Keratinocyte (primary cell): ENCODE results near the gene NHERF2. TPM values are rescaled to one million over a fixed set of nuclear protein-coding genes. Genes with fewer than 3 reads are reported as not detected.

Source experiments
- DNase-seq: peaks from one replicate; pipeline ENCODE4 v3.0.0-alpha.2; 2011; ENCODE audit warnings: low read depth, missing footprints, low spot score
- FAIRE-seq: peaks from 2 replicates; lab custom pipeline; 2011; peaks lifted over from hg19 to GRCh38; lab: Jason Lieb, UNC
- H2AFZ ChIP-seq: 2 replicates; pipeline ENCODE4 v1.6.0; 2012; ENCODE audit warnings: low read length, control low read depth, inconsistent platforms; ENCODE audit not compliant: control insufficient read depth
- H3K27ac ChIP-seq: 2 replicates; pipeline ENCODE4 v1.5.1; 2011; ENCODE audit warnings: low read length; ENCODE audit not compliant: control insufficient read depth, insufficient read depth
- H3K27me3 ChIP-seq: 3 replicates; pipeline ENCODE4 v1.6.0; 2011; ENCODE audit warnings: low read length; ENCODE audit not compliant: control insufficient read depth, insufficient read depth; ENCODE audit errors: extremely low read depth
- H3K36me3 ChIP-seq, 2 experiments: 2 replicates in 1 of 2; 3 replicates in 1 of 2; pipeline ENCODE4 v1.5.1; 2011; ENCODE audit warnings: low read length in 2 of 2, mild to moderate bottlenecking in 1 of 2; ENCODE audit not compliant: control insufficient read depth in 2 of 2, insufficient read depth in 2 of 2; ENCODE audit errors: extremely low read depth in 1 of 2
- H3K4me1 ChIP-seq: 3 replicates; pipeline ENCODE4 v1.5.1; 2011; ENCODE audit warnings: low read length; ENCODE audit not compliant: control insufficient read depth, insufficient read depth; ENCODE audit errors: extremely low read depth
- H3K4me2 ChIP-seq: 3 replicates; pipeline ENCODE4 v1.6.0; 2011; ENCODE audit warnings: low read depth, low read length; ENCODE audit not compliant: control insufficient read depth, insufficient read depth; ENCODE audit errors: extremely low read depth
- H3K4me3 ChIP-seq, 3 experiments: fragments of 200-600 bp in 1 of 3; sonication (generic) in 1 of 3; 2 replicates in 2 of 3; 3 replicates in 1 of 3; pipeline ENCODE4 v1.5.1; 2011 to 2016; ENCODE audit warnings: low read length in 3 of 3, mild to moderate bottlenecking in 3 of 3, control low read depth in 2 of 3, inconsistent platforms in 1 of 3, low read depth in 1 of 3, mixed read lengths in 1 of 3, mixed run types in 1 of 3, moderate library complexity in 1 of 3; ENCODE audit not compliant: control insufficient read depth in 2 of 3, insufficient read depth in 2 of 3; ENCODE audit errors: extremely low read depth in 1 of 3
- H3K79me2 ChIP-seq: 2 replicates; pipeline ENCODE4 v1.6.0; 2012; ENCODE audit warnings: low read length; ENCODE audit not compliant: control insufficient read depth, insufficient read depth
- H3K9ac ChIP-seq: 3 replicates; pipeline ENCODE4 v1.6.0; 2011; ENCODE audit warnings: low read length; ENCODE audit not compliant: control insufficient read depth, insufficient read depth; ENCODE audit errors: extremely low read depth
- H3K9me1 ChIP-seq: 3 replicates; pipeline ENCODE4 v1.6.0; 2011; ENCODE audit warnings: low read length; ENCODE audit not compliant: control insufficient read depth, insufficient read depth; ENCODE audit errors: extremely low read depth
- H3K9me3 ChIP-seq: 2 replicates; pipeline ENCODE4 v1.5.1; 2012; ENCODE audit warnings: low read depth, low read length; ENCODE audit not compliant: control insufficient read depth
- H4K20me1 ChIP-seq: 3 replicates; pipeline ENCODE4 v1.6.0; 2011; ENCODE audit warnings: low read length; ENCODE audit not compliant: control insufficient read depth, insufficient read depth; ENCODE audit errors: extremely low read depth
- EZH2 ChIP-seq: IDR thresholded peaks from one replicate; pipeline ENCODE4 v1.6.1; 2012; ENCODE audit warnings: inconsistent platforms, mild to moderate bottlenecking, low read length, moderate library complexity
- dilution Hi-C: fragments of 300-500 bp; cut with MboI; formaldehyde crosslinking; loops from one replicate; pipeline ENCODE4 v1.7.0; 2020; ENCODE audit warnings: low sequenced_read_pairs; ENCODE audit not compliant: extremely low pct_ligation_motif_present
- polyA plus RNA-seq, 5 experiments: library from polyadenylated mRNA; depleted of rRNA in 3 of 5; stranded (reverse) in 3 of 5; stranded (forward) in 1 of 5; unstranded in 1 of 5; fragments of >200 nt; gene quantifications; 1 replicate in 1 of 5; 2 replicates in 3 of 5; 3 replicates in 1 of 5; pipeline versions ENCODE4 v1.2.1 to v1.2.3, GENCODE V29; 2011 to 2012; ENCODE audit warnings: missing spikeins in 2 of 5, low read depth in 1 of 5, low replicate concordance in 1 of 5
- TF ChIP-seq, protein P1 (sequence below), 3 experiments: IDR thresholded peaks in 1 of 3; conservative IDR thresholded peaks in 1 of 3; optimal IDR thresholded peaks in 1 of 3; 2 replicates in 2 of 3; 3 replicates in 1 of 3; pipeline versions ENCODE3 to v1.5.1; 2011; ENCODE audit warnings: low read length in 3 of 3, mild to moderate bottlenecking in 3 of 3, moderate library complexity in 2 of 3, control low read depth in 1 of 3, inconsistent platforms in 1 of 3; ENCODE audit not compliant: insufficient read depth in 2 of 3; ENCODE audit errors: extremely low read depth in 1 of 3

NHERF2 gene
- polyA plus RNA-seq, 1 donor (not counting 4 experiments of a cell fraction or from before 2014, with no cell fraction given) = 5.9 TPM

DNA sequence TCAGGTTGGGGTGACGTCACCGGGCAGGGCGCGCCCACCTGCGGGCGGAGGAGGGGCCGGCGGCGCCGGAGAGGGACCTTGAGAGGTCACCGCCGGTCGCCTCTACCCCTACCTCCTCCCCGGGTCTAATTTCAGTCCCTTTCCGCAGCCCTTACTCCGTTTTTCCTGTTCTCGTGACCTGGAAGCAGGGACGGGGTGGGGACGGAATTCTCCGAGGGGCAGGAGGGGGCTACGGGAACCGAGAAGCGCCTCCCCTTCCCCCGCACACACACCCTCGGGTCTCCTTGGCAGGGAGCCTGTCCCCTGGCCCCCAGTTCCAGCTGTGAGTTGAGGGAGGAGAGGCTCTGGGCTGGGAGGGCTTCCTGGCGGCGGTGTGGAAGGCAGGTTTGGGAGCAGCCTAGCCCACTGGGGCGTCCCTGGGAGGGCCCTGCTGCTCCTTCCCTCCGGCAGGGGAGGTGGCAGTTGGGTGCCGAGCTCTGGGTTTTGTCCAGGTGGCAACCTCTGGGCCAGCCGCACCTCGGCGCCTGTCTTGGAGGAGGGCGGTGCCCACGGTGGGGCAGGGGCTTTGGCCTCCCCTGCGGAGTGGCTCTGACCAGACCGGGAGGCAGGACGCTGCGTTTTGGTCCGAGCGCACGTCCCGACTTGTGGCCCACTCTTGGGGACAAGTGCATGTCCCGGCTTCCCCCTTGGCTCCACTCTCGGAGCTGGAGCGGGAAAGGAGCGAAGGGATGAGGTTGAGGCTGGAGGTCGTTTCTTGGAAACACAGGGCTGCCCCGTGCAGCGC, 36.2 kb upstream of the NHERF2 start:
- no peak overlapping the region for H2AFZ ChIP-seq
- H3K27me3 ChIP-seq = peaks cover 30% of the 10 kb centered on the region
- FAIRE-seq (no peak), DNase-seq (no peak)
- peak; percentile 93 for TF ChIP-seq EZH2
- TF ChIP-seq, protein P1, sequence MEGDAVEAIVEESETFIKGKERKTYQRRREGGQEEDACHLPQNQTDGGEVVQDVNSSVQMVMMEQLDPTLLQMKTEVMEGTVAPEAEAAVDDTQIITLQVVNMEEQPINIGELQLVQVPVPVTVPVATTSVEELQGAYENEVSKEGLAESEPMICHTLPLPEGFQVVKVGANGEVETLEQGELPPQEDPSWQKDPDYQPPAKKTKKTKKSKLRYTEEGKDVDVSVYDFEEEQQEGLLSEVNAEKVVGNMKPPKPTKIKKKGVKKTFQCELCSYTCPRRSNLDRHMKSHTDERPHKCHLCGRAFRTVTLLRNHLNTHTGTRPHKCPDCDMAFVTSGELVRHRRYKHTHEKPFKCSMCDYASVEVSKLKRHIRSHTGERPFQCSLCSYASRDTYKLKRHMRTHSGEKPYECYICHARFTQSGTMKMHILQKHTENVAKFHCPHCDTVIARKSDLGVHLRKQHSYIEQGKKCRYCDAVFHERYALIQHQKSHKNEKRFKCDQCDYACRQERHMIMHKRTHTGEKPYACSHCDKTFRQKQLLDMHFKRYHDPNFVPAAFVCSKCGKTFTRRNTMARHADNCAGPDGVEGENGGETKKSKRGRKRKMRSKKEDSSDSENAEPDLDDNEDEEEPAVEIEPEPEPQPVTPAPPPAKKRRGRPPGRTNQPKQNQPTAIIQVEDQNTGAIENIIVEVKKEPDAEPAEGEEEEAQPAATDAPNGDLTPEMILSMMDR (optimal IDR thresholded peaks at IDR 0.05 in 1 of 3, IDR thresholded peaks at IDR 0.05 in 1 of 3, conservative IDR thresholded peaks at IDR 0.05 in 1 of 3; ENCODE audit: extremely low read depth in 1 of 3, insufficient read depth in 2 of 3, low read length in 3 of 3) = no peak
- peaks cover 28% of the 10 kb centered on the region for H3K4me1 ChIP-seq
- H3K9ac ChIP-seq = peak overlapping the region; percentile 28
- H3K36me3 ChIP-seq = peaks cover 7 to 11% of the 10 kb centered on the region in 2 experiments
- no peak overlapping the region for H3K27ac ChIP-seq
- peak overlapping the region in 2 of 3 experiments; percentile 20 to 53 for H3K4me3 ChIP-seq
- dilution Hi-C loops = no loop called here
- no peaks in the 10 kb centered on the region for H3K9me1 ChIP-seq
- peak overlapping the region; percentile 66 for H3K4me2 ChIP-seq
- no peaks in the 10 kb centered on the region for H3K79me2 ChIP-seq
- no peaks in the 10 kb centered on the region for H3K9me3 ChIP-seq
- H4K20me1 ChIP-seq = no peaks in the 10 kb centered on the region

DNA sequence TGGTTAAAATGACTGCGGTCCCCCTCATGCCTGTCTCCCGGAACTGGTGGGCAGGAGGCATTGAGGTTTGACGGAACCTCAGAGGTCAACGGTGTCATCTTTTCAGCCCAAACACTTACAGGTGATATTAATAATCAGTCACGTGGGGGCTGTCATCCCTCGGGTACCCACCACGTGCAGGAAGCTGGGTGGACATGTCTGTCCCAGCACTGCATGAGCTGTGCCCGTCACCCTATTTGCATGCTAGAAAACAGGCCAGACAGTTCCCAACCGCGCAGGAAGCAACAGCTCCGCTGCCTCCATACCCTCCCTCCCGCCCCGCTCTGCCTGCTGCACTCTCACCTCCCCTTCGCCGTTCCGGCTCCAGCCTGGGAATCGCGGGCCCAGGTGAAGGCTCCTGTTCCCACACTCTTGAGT, 35.6 kb upstream of the NHERF2 start:
- H3K4me1 ChIP-seq = peaks cover 25% of the 10 kb centered on the region
- no peak for TF ChIP-seq EZH2
- TF ChIP-seq, protein P1 (optimal IDR thresholded peaks at IDR 0.05 in 1 of 3, IDR thresholded peaks at IDR 0.05 in 1 of 3, conservative IDR thresholded peaks at IDR 0.05 in 1 of 3; ENCODE audit: extremely low read depth in 1 of 3, insufficient read depth in 2 of 3, low read length in 3 of 3) = no peak
- no peaks in the 10 kb centered on the region for H3K9me1 ChIP-seq
- no peak overlapping the region for H3K4me3 ChIP-seq
- H3K27ac ChIP-seq = no peak overlapping the region
- H3K27me3 ChIP-seq = peaks cover 30% of the 10 kb centered on the region
- H2AFZ ChIP-seq = no peak overlapping the region
- dilution Hi-C loops = no loop called here
- FAIRE-seq (no peak), DNase-seq (no peak)
- peaks cover 5 to 6% of the 10 kb centered on the region in 2 experiments for H3K36me3 ChIP-seq
- H3K79me2 ChIP-seq = no peaks in the 10 kb centered on the region
- H4K20me1 ChIP-seq = no peaks in the 10 kb centered on the region
- no peak overlapping the region for H3K9ac ChIP-seq
- no peaks in the 10 kb centered on the region for H3K9me3 ChIP-seq
- peak overlapping the region; percentile 70 for H3K4me2 ChIP-seq
